GM23248 (cell line): Measurements from ENCODE around the gene MCTP2. TPM values are rescaled to one million over a fixed set of nuclear protein-coding genes. Genes with fewer than 3 reads are reported as not detected.

Experiments
- DNase-seq: peaks from one replicate; pipeline ENCODE4 v3.0.0-alpha.2; 2015
- H2AFZ ChIP-seq: fragments of 200-600 bp; sonication (generic); 2 replicates; pipeline ENCODE4 v1.6.1; 2016; ENCODE audit warnings: antibody characterized with exemption
- H3F3A ChIP-seq: fragments of 200-600 bp; sonication (generic); 2 replicates; pipeline ENCODE4 v1.6.1; 2016; ENCODE audit warnings: mild to moderate bottlenecking, antibody characterized with exemption, mixed run types; ENCODE audit not compliant: insufficient read depth
- H3K27ac ChIP-seq: fragments of 200-600 bp; sonication (generic); 2 replicates; pipeline ENCODE4 v1.5.1; 2016; ENCODE audit warnings: mild to moderate bottlenecking
- H3K27me3 ChIP-seq: fragments of 200-600 bp; sonication (generic); replicated peaks from 2 replicates; pipeline ENCODE4 v1.6.1; 2016; ENCODE audit warnings: mild to moderate bottlenecking; ENCODE audit not compliant: insufficient read depth
- H3K36me3 ChIP-seq: fragments of 200-600 bp; sonication (generic); 2 replicates; pipeline ENCODE4 v1.6.1; 2016; ENCODE audit warnings: low read depth, mild to moderate bottlenecking
- H3K4me1 ChIP-seq: fragments of 200-600 bp; sonication (generic); 2 replicates; pipeline ENCODE4 v1.6.1; 2016; ENCODE audit warnings: mild to moderate bottlenecking; ENCODE audit not compliant: insufficient read depth
- H3K4me2 ChIP-seq: fragments of 200-600 bp; sonication (generic); one replicate; pipeline ENCODE4 v1.6.1; 2016; ENCODE audit warnings: mild to moderate bottlenecking; ENCODE audit not compliant: unreplicated experiment
- H3K4me3 ChIP-seq: fragments of 200-600 bp; sonication (generic); 2 replicates; pipeline ENCODE4 v1.5.1; 2016; ENCODE audit warnings: mild to moderate bottlenecking
- H3K79me2 ChIP-seq: fragments of 200-600 bp; sonication (generic); 2 replicates; pipeline ENCODE4 v1.6.1; 2016; ENCODE audit warnings: mild to moderate bottlenecking; ENCODE audit not compliant: insufficient read depth
- H3K9ac ChIP-seq: fragments of 200-600 bp; sonication (generic); 2 replicates; pipeline ENCODE4 v1.6.1; 2016; ENCODE audit warnings: mild to moderate bottlenecking
- H3K9me2 ChIP-seq: fragments of 200-600 bp; sonication (generic); 2 replicates; pipeline ENCODE4 v1.6.1; 2016; ENCODE audit warnings: mixed run types, mild to moderate bottlenecking, moderate library complexity; ENCODE audit not compliant: insufficient read depth
- H3K9me3 ChIP-seq: fragments of 200-600 bp; sonication (generic); one replicate; pipeline ENCODE4 v1.6.1; 2017; ENCODE audit warnings: low read depth
- H4K20me1 ChIP-seq: fragments of 200-600 bp; sonication (generic); 2 replicates; pipeline ENCODE4 v1.6.0; 2016; ENCODE audit not compliant: insufficient read depth
- EZH2 ChIP-seq: fragments of 200-600 bp; sonication (generic); IDR thresholded peaks from 2 replicates; pipeline ENCODE4 v1.6.1; 2018; ENCODE audit warnings: antibody characterized with exemption, mild to moderate bottlenecking; ENCODE audit not compliant: insufficient read depth, poor library complexity, severe bottlenecking
- EZH2phosphoT487 ChIP-seq: fragments of 200-600 bp; sonication (generic); IDR thresholded peaks from 2 replicates; pipeline ENCODE4 v1.6.1; 2018; ENCODE audit warnings: antibody characterized with exemption, moderate library complexity, mild to moderate bottlenecking, low read depth; ENCODE audit not compliant: insufficient read depth
- WGBS, 2 experiments: methylation state at CpG; one replicate each; pipeline ENCODE4 v1.1.6; 2015 to 2017; ENCODE audit warnings: low lambda C conversion rate in 2 of 2, low coverage in 1 of 2; ENCODE audit errors: missing lambda C conversion rate in 2 of 2; 5-methylcytosine and 5-hydroxymethylcytosine counted together
- in situ Hi-C: fragments of 300-500 bp; cut with MboI; formaldehyde crosslinking; loops from 2 replicates; pipeline ENCODE4 v1.15.0; 2020
- polyA plus RNA-seq: library from polyadenylated mRNA; unstranded; fragments of >200 nt; fragmentation: Nextera tagmentation; extraction: Ambion mirVana; gene quantifications from 2 replicates; pipeline ENCODE4 v1.2.1, GENCODE V29; 2016
- total RNA-seq: library from RNA; depleted of rRNA; stranded (reverse); fragments of >200 nt; shearing (Covaris generic); gene quantifications from 2 replicates; pipeline ENCODE4 v1.2.3, GENCODE V29; 2014

MCTP2 gene
- total and polyA plus RNA-seq, 2 experiments from 2014 or later: 0.70 to 0.97 TPM

DNA sequence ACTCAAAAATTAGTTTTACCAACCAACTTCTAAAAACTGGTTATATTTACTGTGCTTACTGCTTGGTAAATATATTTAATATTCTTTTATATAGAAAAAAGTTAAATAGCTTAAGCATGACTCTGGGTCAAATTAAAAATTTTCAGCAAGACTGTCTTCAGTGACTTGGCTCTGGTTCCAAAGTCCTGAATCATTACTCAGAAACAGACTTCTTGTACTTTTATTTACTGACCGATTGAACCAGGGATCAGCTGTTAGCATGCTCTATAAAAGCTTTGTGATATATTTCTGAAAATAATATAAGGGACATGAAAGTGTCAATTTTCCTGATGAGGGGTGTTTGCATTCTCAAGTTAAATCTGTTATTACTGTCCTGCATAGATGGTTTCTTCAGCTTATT lies 164.3 kb downstream of the MCTP2 start:
- H3F3A ChIP-seq: no peaks in the 10 kb centered on the region
- H3K9me3 ChIP-seq: no peaks in the 10 kb centered on the region
- H3K9ac ChIP-seq: no peak overlapping the region
- DNase-seq: peak; percentile 67
- H3K79me2 ChIP-seq: no peaks in the 10 kb centered on the region
- in situ Hi-C loops: no loop called here
- no peak overlapping the region for H3K27ac ChIP-seq
- H2AFZ ChIP-seq: no peak overlapping the region
- H3K9me2 ChIP-seq: no peaks in the 10 kb centered on the region
- H3K27me3 ChIP-seq: no peaks in the 10 kb centered on the region
- H4K20me1 ChIP-seq: no peaks in the 10 kb centered on the region
- peaks cover 4% of the 10 kb centered on the region; the same call in 1 of the 2 replicates for H3K4me1 ChIP-seq
- H3K36me3 ChIP-seq: no peaks in the 10 kb centered on the region
- 0 to 13% methylated on average over 1 of the region's 1 CpG for WGBS, 2 experiments
- no peak for TF ChIP-seq EZH2phosphoT487
- no peak for TF ChIP-seq EZH2
- no peak overlapping the region for H3K4me3 ChIP-seq
- H3K4me2 ChIP-seq: no peak overlapping the region

DNA sequence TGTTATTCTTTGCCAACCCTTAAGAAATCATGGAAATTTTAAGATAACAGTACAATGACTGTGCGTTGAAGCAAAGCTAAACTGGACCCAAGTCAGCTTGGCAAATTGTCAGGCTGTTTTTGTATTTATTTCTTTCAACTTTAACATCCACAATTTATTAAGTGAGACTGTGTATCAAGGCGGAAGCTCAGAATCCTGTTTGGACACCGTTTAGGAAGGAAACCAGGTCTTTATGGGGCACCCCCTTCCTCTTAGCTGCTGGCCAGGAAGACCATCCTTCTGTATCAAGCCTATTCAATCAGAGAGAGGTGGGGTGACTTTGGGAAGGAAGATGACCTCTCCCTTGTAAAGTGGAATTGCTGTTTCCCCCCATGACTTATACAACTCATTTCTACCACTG lies 166.0 kb downstream of the MCTP2 start:
- Histone ChIP-seq H2AFZ (no peak overlapping the region), H4K20me1 (no peaks in the 10 kb centered on the region), H3K9ac (no peak overlapping the region), H3K4me1 (peaks cover 4% of the 10 kb centered on the region; the same call in 1 of the 2 replicates), H3K27ac (no peak overlapping the region), H3K9me2 (no peaks in the 10 kb centered on the region), H3F3A (no peaks in the 10 kb centered on the region), H3K4me3 (no peak overlapping the region), H3K4me2 (no peak overlapping the region), H3K79me2 (no peaks in the 10 kb centered on the region), H3K36me3 (no peaks in the 10 kb centered on the region), H3K9me3 (no peaks in the 10 kb centered on the region), H3K27me3 (no peaks in the 10 kb centered on the region)
- 63 to 65% methylated on average over 3 of the region's 3 CpGs for WGBS, 2 experiments
- no peak for TF ChIP-seq EZH2
- TF ChIP-seq EZH2phosphoT487: no peak
- no peak for DNase-seq
- in situ Hi-C loops: no loop called here

DNA sequence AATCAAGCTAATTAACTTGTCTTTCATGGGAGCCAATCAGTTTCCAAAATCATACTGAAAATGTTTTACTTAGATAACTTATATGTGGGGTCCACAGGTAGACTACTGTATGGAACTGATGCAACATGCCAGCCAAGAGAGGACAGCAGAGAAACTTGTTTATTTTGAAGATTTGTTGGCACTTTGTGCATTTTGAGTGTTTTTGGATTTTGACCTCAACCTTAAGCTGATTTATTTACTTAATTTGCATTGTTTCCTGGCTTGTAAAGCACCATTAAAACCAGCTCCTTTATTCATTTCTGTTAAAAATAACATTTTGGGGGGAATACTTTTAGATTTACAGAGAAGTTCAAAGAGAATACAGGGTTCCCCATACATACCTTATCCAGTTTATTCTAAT lies 166.6 kb downstream of the MCTP2 start:
- TF ChIP-seq EZH2phosphoT487 (no peak), EZH2 (no peak)
- in situ Hi-C loops: no loop called here

DNA sequence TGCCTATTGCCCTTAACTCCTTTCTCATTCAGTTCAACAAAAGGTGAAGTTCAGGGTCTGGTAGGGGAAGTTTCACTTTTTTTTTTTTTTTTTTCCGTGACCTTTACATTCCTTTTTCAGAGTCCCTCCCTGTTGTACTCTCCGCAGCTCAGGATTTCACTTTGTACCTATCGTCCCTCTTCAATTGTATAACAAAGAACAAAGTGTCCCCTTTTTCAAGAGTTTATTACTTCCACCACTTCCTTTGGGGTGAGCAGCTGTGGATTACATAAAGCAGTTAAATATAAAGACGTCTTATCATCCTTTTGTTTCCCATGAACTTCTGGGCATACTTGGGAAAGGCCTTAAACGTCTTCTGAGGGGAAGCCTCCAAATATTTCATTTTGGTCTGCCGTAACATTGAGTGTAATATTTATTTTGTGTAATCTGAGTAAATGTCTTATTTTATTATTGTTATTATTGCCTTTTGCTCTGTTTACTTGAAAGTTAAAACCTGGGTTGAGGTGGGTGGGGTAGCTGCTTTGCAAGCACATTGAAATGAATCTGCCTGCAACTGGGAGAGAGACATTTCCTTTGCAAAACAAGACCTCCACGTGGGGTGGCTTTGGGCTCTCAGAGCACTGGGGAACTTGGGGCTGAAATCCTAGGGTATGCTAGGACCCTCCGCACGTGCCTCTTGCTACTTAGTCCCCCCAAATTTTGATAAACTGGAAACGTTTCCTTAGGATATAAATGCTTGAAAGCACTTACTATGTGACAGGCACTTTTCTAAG lies 169.4 kb downstream of the MCTP2 start:
- 60 to 61% methylated on average over 10 of the region's 10 CpGs for WGBS, 2 experiments
- no peak overlapping the region for H3K9ac ChIP-seq
- in situ Hi-C loops: no loop called here
- H3K79me2 ChIP-seq: no peaks in the 10 kb centered on the region
- no peaks in the 10 kb centered on the region for H3F3A ChIP-seq
- H3K9me3 ChIP-seq: no peaks in the 10 kb centered on the region
- no peak overlapping the region for H3K27ac ChIP-seq
- no peak overlapping the region for H2AFZ ChIP-seq
- no peaks in the 10 kb centered on the region for H3K9me2 ChIP-seq
- no peak for DNase-seq
- peaks cover 3% of the 10 kb centered on the region; the same call in 1 of the 2 replicates for H3K4me1 ChIP-seq
- H3K36me3 ChIP-seq: no peaks in the 10 kb centered on the region
- H3K4me2 ChIP-seq: no peak overlapping the region
- H3K27me3 ChIP-seq: no peaks in the 10 kb centered on the region
- no peak for TF ChIP-seq EZH2phosphoT487
- no peak for TF ChIP-seq EZH2
- no peak overlapping the region for H3K4me3 ChIP-seq
- H4K20me1 ChIP-seq: no peaks in the 10 kb centered on the region

More for the DNA sequence above, 166.6 kb downstream of the MCTP2 start:
- Histone ChIP-seq H3K79me2 (no peaks in the 10 kb centered on the region), H2AFZ (no peak overlapping the region), H3F3A (no peaks in the 10 kb centered on the region), H3K36me3 (no peaks in the 10 kb centered on the region), H3K9me2 (no peaks in the 10 kb centered on the region), H3K4me3 (no peak overlapping the region), H3K9me3 (no peaks in the 10 kb centered on the region), H4K20me1 (no peaks in the 10 kb centered on the region), H3K9ac (no peak overlapping the region), H3K4me2 (no peak overlapping the region), H3K27me3 (no peaks in the 10 kb centered on the region), H3K27ac (no peak overlapping the region), H3K4me1 (peaks cover 4% of the 10 kb centered on the region; the same call in 1 of the 2 replicates)
- no peak for DNase-seq
